OCI-LY1 (cell line): ENCODE measurements around the gene PHACTR4.

Source experiments
- H2AFZ ChIP-seq: fragments of 200-600 bp; sonication (generic), shearing (Covaris generic); 2 replicates; pipeline ENCODE4 v1.6.0; 2014; ENCODE audit warnings: antibody characterized with exemption, mild to moderate bottlenecking, low read length
- H3F3A ChIP-seq: fragments of 200-600 bp; sonication (generic), shearing (Covaris generic); 2 replicates; pipeline ENCODE4 v1.6.0; 2014; ENCODE audit warnings: mild to moderate bottlenecking, antibody characterized with exemption, low read length, moderate library complexity; ENCODE audit not compliant: insufficient read depth
- H3K27ac ChIP-seq: fragments of 200-600 bp; sonication (generic); 2 replicates; pipeline ENCODE4 v1.5.1; 2014; ENCODE audit warnings: low read length, mixed run types, mild to moderate bottlenecking, low read depth; ENCODE audit not compliant: poor library complexity, severe bottlenecking
- H3K27me3 ChIP-seq: fragments of 200-600 bp; sonication (generic); 2 replicates; pipeline ENCODE4 v1.6.0; 2014; ENCODE audit warnings: antibody characterized with exemption, mild to moderate bottlenecking, low read length, moderate library complexity; ENCODE audit not compliant: insufficient read depth
- H3K36me3 ChIP-seq: fragments of 200-600 bp; sonication (generic); 2 replicates; pipeline ENCODE4 v1.6.1; 2014; ENCODE audit warnings: mild to moderate bottlenecking, antibody characterized with exemption, low read length, moderate library complexity, mixed read lengths; ENCODE audit not compliant: insufficient read depth
- H3K4me1 ChIP-seq: fragments of 200-600 bp; sonication (generic); 2 replicates; pipeline ENCODE4 v1.5.1; 2014; ENCODE audit warnings: mild to moderate bottlenecking, low read length, moderate library complexity; ENCODE audit not compliant: insufficient read depth, severe bottlenecking
- H3K4me2 ChIP-seq: fragments of 200-600 bp; sonication (generic), shearing (Covaris generic); 2 replicates; pipeline ENCODE4 v1.6.1; 2014; ENCODE audit warnings: low read length
- H3K4me3 ChIP-seq: fragments of 200-600 bp; sonication (generic); 2 replicates; pipeline ENCODE4 v1.5.1; 2014; ENCODE audit warnings: low read length, low read depth, mild to moderate bottlenecking, mixed read lengths; ENCODE audit not compliant: poor library complexity, severe bottlenecking
- H3K79me2 ChIP-seq: fragments of 200-600 bp; shearing (Covaris generic); 2 replicates; pipeline ENCODE4 v1.6.1; 2016; ENCODE audit warnings: mixed run types, low read length, mixed read lengths; ENCODE audit not compliant: insufficient read depth
- H3K9ac ChIP-seq: fragments of 200-600 bp; sonication (generic), shearing (Covaris generic); 2 replicates; pipeline ENCODE4 v1.6.1; 2014; ENCODE audit warnings: mild to moderate bottlenecking, low read length, mixed read lengths
- H3K9me2 ChIP-seq: fragments of 200-600 bp; sonication (generic), shearing (Covaris generic); 2 replicates; pipeline ENCODE4 v1.6.1; 2014; ENCODE audit warnings: low read depth, mild to moderate bottlenecking, low read length, mixed read lengths
- H3K9me3 ChIP-seq: fragments of 200-600 bp; shearing (Covaris generic); 2 replicates; pipeline ENCODE4 v1.6.1; 2014; ENCODE audit warnings: low read length, mixed read lengths
- H4K20me1 ChIP-seq: fragments of 200-600 bp; sonication (generic), shearing (Covaris generic); 2 replicates; pipeline ENCODE4 v1.6.0; 2016; ENCODE audit warnings: mild to moderate bottlenecking, low read length; ENCODE audit not compliant: insufficient read depth
- CTCF ChIP-seq: fragments of 200-600 bp; sonication (generic), shearing (Covaris generic); IDR thresholded peaks from 2 replicates; pipeline ENCODE4 v1.5.1; 2017; ENCODE audit warnings: mild to moderate bottlenecking, antibody characterized with exemption, low read length, moderate library complexity, mixed read lengths
- EZH2 ChIP-seq: fragments of 200-600 bp; sonication (generic), shearing (Covaris generic); IDR thresholded peaks from 2 replicates; pipeline ENCODE4 v1.8.0; 2017; ENCODE audit warnings: borderline replicate concordance, mixed run types, mild to moderate bottlenecking, antibody characterized with exemption, low read length, moderate library complexity, mixed read lengths

Gene PHACTR4

GRCh38 chr1:28480308-28480707 lies 110.8 kb downstream of the PHACTR4 start:
- no peaks in the 10 kb centered on the region for H3K9me3 ChIP-seq
- TF ChIP-seq CTCF (no peak), EZH2 (no peak)
- no peaks in the 10 kb centered on the region for H4K20me1 ChIP-seq
- no peak overlapping the region for H3K4me2 ChIP-seq
- no peaks in the 10 kb centered on the region for H3K27me3 ChIP-seq
- H3K9me2 ChIP-seq, result no peaks in the 10 kb centered on the region
- no peaks in the 10 kb centered on the region for H3K79me2 ChIP-seq
- no peak overlapping the region for H2AFZ ChIP-seq
- H3K36me3 ChIP-seq, result peaks cover 47% of the 10 kb centered on the region
- H3K4me1 ChIP-seq, result no peaks in the 10 kb centered on the region
- H3K27ac ChIP-seq, result no peak overlapping the region
- H3K9ac ChIP-seq, result no peak overlapping the region
- H3K4me3 ChIP-seq, result no peak overlapping the region
- H3F3A ChIP-seq, result no peaks in the 10 kb centered on the region

GRCh38 chr1:28482138-28482537 lies 112.6 kb downstream of the PHACTR4 start:
- TF ChIP-seq EZH2 (no peak), CTCF (no peak)
- Histone ChIP-seq H3K9me2 (no peaks in the 10 kb centered on the region), H3F3A (no peaks in the 10 kb centered on the region), H4K20me1 (no peaks in the 10 kb centered on the region), H3K36me3 (peaks cover 43% of the 10 kb centered on the region), H2AFZ (no peak overlapping the region), H3K79me2 (no peaks in the 10 kb centered on the region), H3K9me3 (no peaks in the 10 kb centered on the region), H3K4me2 (no peak overlapping the region), H3K4me3 (no peak overlapping the region), H3K9ac (no peak overlapping the region), H3K27me3 (no peaks in the 10 kb centered on the region), H3K27ac (no peak overlapping the region), H3K4me1 (no peaks in the 10 kb centered on the region)

- Histone ChIP-seq H3K36me3 (peaks cover 40% of the 10 kb centered on the region), H3K9ac (no peak overlapping the region), H3K4me3 (no peak overlapping the region), H4K20me1 (no peaks in the 10 kb centered on the region), H3K9me3 (no peaks in the 10 kb centered on the region), H3F3A (no peaks in the 10 kb centered on the region), H3K4me2 (no peak overlapping the region), H3K27me3 (no peaks in the 10 kb centered on the region), H2AFZ (no peak overlapping the region), H3K9me2 (no peaks in the 10 kb centered on the region), H3K79me2 (no peaks in the 10 kb centered on the region), H3K27ac (no peak overlapping the region), H3K4me1 (no peaks in the 10 kb centered on the region)
- TF ChIP-seq EZH2, result no peak
- TF ChIP-seq CTCF, result no peak
Observed at GRCh38 chr1:28482702-28483101, 113.2 kb downstream of the PHACTR4 start.
